Left renal pelvis (tissue), 4 donors: ENCODE measurements around the gene PRKAB1. TPM values are rescaled to one million over a fixed set of nuclear protein-coding genes. Genes with fewer than 3 reads are reported as not detected.

Source experiments
- DNase-seq, 4 donors: peaks; one replicate each; pipeline ENCODE4 v3.0.0-alpha.2; 2013; ENCODE audit warnings: low read depth in 4 of 4, low spot score in 3 of 4
- polyA plus RNA-seq, 4 donors: library from polyadenylated mRNA; unstranded; fragments of 120-200 nt; gene quantifications; one replicate each; pipeline ENCODE4 v1.2.1, GENCODE V29; 2013; ENCODE audit not compliant: insufficient read length in 4 of 4

The PRKAB1 gene
- polyA plus RNA-seq, 4 donors = 30.9 to 83.5 (median 74.4) TPM

DNA sequence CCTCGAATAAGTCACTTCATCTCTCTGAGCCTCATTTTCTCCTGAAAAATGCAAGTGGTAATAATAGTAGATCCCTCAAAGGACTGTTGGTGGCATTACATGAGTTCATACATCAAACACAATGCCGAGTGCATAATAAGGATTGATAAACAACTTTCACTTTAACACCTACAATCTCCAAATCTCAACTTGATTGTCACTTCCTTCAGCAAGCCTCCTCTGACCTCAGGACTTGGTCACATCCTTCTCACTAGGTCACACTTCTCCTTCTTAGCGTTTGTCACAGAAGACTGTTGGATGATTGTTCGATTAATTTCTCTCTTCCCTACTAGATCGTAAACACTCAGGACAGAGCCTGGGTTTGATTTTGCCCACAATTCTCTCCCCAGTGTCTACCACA is 7.9 kb upstream of the PRKAB1 start:
- DNase-seq = no peak

DNA sequence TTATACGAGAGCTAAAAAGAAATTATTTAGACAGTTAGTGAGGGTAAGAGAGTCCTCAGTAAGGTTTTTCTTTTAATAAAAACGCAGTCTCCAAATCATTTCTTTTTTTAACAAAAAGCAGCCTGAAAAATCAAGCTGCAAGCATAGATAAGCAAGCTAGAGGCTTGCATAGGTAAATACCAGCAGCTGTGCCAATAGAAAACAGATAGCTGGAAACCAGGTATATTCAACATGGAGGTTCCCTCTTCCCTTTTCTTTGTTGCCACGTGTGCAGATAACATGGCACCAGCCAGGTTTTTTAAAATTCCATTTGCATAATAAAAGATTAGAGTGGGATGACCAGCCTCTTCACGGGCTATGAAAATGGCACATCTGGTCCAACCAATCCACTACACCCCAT is 6.1 kb upstream of the PRKAB1 start:
- no peak for DNase-seq

DNA sequence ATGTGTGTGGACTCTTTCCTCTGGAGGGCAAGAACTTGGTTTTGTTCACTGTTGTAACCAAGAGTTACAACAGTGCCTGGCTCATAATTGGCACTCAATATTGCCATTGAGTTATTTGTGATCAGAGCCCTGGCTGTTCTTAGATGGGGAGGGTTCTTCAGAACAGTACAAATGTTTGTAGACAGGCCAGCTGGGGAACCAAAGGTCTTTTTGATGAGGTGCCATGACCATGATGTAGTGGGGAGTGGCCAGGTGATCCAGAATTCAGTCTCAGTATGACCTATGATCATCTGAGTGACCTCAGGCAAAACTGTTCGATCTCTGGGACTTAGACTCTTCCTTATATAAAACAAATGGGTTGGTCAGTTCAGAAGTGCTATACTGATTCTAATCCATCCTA is 3.3 kb upstream of the PRKAB1 start:
- no peak for DNase-seq

DNA sequence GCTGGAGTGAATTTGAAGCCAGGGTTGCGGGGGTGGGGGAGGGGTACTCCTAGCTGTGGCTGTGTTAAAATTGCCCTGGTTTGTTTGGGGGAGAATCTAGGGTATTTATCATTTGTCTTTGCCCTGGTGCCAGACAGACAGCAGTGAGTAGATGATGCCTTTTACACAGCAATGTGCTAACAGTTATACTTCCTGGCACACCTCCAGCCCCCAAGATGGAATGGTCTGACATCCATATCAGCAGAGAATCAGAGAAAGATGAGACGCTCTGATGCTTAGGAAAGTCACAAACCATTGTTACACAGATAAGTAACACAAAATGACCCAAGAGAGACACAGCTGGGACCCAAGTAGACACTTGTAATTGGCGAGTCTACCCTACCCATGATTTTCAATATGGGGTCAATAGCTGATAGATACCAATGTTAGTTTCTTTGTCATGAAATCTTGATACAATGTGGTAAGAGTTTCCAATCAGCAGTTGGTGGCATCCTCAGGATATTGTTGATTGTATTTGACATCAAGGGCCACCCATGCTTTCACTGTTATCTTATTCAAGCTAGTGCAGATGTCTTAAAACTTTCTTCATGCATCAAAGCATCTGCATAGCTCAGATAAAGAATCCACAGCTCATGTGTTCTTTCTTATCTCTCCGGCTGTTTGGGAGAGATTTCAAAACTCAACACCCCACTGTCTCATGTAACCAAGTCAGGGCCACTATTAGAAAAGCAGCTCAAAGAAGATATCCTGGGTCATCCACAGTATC is 2.6 kb upstream of the PRKAB1 start:
- no peak for DNase-seq

DNA sequence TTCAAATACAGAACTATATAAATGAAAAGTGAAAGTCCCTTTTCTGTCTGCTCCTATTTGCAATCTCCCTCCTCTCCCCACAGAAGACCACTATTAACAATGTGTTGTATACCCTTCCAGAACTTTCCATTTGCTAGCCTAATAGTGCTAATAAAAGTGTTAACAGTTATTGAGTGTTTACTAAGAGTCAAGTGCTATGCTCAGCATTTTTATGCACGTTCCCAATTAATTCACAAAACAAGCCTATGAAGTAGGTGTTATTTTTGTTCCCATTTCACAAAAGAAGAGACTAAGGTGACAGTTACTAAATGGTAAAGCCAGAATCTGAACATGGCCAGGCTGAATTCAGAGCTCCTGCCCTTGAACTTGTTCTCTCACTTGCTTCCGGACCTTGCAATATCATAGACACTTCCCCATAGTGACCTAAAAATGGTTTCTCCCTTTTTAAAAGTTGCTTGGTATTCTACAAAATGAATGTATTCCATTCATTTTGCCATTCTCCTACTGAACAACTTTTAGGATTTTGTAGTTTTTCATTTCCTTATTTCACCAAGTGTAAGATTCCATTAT is 1.6 kb upstream of the PRKAB1 start:
- no peak for DNase-seq

DNA sequence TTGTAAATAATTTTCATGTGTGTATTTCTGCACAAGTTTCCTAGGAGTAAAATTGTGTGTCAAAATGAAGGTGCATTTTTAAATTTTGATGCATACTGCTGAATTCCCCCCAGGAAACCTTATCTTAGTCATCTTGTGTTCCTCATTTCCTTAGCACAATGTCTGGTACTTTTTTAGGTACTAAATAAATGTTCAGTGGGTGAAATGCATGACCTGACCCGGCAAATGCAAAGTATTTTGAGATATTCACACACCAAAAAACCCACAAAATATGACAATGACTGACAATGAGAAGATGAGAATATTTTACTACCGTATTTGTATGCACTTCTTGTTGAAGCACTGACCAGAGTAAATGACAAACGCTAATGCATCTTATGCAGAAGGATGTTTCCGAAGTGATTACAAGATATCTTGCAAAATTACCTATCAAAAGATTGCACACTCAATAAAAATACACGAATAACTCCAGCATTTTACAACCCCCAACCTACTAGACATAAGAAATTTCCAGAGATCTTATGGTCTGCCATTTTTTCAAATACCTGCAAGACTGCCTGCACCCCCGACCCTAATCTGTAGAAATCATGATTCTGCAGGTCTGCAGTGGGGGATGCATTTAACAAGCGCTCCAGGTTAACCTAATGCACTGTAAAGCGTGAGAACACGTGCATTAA is 895 bp upstream of the PRKAB1 start:
- DNase-seq = no peak

DNA sequence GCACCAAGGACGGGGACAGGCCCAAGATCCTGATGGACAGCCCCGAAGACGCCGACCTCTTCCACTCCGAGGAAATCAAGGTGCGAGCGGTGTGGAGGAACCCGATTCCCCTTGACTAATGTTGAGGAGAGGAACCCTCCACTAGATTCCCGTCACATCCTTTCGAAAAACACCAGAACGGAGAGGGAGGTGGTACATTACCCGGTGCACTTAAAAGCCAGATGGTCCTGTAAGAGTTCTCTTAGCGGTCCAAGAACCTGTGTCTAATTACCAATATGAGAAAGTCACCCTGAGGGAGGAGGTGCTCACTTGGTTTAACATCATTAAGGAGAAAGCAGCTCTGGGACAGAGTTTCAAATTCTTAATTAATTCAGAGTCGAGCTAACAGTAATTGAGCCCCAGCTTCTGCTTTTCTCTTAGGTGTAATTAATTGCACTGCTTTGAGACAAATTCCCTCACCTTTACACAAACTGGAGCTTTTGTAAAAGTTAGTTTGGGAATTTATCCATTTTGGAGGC is 450 bp downstream of the PRKAB1 start:
- DNase-seq = no peak

DNA sequence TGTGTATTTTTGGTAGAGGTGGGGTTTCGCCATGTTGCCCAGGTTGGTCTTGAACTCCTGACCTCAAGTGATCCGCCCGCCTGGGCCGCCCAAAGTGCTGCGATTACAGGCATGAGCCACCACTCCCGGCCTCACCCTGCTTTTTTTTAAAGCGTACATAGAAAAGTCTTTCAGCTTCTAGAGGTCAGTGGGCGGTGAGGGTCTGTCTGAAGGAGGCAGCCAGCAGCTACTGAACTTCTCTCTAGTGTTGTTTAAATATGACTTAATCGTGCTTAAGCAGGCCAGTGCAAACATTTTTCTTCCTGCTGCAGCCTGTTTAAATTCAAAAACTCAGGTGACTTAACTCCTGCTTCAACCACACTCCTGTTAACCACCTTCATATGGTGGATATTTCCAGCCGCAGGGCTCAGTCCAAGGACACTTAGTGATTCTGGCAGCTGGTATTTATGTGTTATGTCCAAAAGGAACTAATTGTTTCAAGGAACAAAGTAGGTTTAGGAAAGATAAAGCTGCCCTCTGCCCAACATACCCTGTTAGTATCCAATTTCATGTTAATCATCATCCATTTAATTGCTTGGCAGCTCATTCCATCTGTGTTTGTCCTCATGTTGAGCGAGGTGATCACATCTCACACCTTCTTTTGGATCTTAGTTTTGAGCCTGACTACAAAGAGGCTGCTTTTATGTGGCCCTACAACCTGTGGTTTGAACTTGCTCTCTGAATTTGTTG is 2.0 kb downstream of the PRKAB1 start:
- DNase-seq = no peak

DNA sequence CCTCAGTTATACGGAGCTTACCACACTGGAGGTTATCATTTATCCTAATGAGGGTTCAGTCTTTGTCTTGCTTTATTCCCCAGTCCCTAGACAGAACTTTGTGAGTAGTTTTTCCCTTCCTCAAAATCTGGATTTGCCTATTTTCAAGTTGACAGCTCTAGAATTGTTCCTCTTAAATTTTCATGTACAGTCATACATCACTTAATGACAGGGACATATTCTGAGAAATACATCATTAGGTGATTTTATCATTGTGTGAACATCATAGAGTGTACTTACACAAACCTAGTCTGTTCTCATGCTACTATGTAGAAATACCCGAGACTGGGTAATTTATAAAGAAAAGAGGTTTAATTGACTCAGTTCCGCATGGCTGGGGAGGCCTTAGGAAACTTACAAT is 3.1 kb downstream of the PRKAB1 start:
- DNase-seq = no peak

DNA sequence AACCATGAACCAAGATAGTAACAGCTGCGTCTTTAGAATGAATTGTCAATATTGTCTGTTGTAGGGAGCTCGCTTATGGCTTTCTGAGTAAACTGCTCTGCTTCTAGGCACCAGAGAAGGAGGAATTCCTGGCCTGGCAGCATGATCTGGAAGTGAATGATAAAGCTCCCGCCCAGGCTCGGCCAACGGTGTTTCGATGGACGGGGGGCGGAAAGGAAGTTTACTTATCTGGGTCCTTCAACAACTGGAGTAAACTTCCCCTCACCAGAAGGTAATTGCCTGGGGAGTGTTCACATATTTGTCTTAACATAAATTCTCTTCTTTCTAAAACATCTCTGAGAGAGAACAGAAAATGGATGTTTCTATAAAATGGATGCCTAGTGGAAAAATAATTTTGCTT is 4.3 kb downstream of the PRKAB1 start:
- no peak for DNase-seq

DNA sequence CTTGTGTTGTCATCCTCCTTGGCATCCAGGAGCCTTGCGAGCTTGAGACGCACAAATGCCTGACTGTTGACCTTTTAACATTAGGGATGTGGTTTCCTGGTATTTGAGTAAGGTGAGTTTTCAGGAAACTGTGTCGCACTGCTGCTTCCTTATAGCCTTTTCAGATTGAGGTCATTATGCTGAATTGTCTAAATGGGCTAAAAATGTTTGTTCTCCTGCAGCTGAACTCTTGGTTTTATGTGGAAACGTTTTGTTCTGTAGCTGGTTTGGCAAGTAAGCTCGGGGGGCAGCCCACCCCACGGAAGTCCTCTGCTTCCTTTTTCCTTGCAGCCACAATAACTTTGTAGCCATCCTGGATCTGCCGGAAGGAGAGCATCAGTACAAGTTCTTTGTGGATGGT is 5.7 kb downstream of the PRKAB1 start:
- no peak for DNase-seq

DNA sequence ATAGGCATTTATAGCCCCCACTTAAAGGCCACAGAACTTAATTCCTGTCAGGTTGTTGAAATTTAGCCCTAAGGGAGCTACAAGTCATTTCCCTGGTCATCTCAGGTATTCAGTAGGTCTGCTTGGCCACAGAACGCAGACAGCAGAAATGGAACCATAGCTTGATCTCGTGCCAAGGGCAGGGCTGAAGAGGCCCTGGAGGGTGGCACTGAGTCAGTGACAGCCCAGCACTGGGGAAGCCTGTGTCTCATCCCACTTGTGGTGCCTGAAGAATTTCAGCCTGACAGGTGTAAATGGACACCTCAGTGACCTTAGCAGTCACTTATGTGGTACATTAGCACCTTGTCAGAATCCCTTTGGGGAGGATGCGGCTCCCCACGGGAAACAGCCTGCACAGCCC is 6.6 kb downstream of the PRKAB1 start:
- no peak for DNase-seq

DNA sequence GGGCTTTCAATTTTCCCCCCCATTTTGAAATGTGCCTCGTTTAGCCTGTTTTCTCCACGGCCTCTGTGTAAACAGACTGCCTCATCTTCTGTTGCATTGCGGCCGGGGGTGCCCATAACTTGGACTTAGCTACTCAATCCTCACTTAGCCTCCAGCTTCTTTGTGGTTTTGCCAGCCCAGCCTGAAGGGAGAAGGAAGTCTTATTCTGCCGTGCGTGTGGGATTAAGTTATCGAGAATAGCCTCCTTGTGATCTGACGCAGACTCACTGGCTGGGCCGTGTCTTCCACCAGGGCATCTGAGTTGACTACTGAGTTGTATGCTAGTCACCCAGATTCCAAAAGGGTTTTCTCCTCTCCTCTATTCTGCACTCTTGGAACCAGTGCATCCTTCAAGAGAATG is 8.1 kb downstream of the PRKAB1 start:
- DNase-seq = no peak

DNA sequence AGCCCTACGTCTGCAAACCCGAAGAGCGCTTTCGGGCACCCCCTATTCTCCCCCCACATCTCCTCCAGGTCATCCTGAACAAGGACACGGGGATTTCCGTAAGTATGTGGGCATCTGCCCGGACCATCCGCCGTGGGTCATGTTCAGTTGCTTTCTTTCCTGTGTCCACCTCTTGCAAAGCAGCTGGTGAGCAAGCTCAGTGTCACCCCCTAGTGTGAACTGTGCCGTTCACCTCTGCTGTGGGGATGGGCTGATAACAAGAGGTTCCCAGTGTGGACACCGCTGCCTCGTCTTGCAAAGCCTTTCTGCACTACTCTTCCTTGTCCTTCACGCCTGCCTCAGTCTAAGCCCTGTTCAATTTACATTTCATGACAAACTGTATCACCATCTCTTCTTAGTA is 8.6 kb downstream of the PRKAB1 start:
- DNase-seq = no peak

DNA sequence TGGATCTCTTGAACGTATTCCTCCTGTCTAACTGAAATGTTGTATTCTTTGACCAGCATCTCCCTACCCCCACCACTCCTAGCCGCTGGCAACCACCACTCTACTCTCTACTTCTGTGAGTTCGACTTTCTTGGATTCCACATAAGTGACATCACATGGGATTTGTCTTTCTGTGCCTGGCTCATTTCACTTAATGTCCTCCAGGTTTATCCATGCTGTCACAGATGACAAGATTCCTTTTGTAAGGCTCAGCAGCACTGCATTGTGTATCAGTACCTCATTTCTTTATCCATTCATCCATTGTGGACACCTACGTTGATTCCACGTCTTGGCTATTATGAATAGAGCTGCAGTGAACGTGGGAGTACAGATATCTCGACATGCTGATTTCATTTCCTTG is 10.5 kb downstream of the PRKAB1 start:
- no peak for DNase-seq

DNA sequence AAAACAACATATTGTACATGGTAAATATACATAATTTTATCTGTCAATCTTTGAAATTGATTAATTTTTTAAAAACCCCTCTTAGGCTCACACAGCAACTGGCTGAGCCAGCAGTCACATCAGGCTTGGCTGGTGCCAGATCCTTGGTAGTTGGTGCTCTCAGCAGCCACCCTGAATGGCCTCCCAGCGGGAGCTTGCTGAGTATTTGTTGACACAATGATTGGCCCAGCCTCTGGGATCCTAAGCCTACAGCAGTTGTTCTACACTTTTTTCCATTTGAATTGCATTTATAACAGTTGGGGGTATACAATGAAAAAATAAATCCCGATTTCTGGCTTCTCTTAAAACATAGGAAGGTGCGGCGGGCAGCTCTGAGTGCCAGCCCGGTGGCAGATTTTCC is 11.1 kb downstream of the PRKAB1 start:
- DNase-seq = no peak

DNA sequence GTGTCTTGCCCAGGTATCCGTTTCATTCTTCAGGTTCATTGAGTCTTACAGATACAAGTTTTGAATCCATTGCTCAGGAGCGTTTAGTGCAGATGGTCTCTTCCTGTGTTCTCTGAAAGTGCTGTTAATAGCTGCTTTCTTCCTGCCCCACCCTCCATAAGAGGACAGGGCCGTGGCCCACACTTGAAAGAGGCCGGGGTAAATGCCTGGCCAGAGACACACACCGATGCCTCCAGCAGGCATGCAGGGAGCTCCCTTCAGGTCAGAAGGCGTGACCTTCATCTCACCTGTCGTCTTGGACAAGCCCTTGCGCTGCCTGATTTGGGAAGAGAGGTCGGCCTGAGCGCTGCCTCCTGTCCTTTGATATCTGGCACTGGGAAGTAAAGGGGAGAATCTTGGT is 11.6 kb downstream of the PRKAB1 start:
- no peak for DNase-seq

DNA sequence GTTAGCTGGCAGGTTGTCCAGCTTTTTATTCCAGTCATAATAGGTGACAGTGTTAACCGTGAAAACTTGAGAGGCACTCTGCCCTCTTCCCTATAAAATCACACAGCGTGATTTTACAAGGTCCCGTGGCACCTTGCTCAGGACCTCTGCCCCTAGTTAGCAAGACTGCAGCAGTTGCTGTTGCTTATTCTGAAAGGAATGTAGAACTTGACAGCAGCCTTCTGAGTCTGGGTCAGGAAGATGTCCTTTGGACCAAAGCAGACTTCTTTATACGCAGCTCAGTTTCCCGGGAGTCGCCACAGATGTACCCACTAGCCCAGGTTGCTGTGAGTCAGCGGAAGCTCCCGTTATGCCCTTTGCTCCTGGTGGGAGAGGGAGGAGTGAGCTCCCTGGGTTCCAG is 13.2 kb downstream of the PRKAB1 start:
- DNase-seq = no peak

DNA sequence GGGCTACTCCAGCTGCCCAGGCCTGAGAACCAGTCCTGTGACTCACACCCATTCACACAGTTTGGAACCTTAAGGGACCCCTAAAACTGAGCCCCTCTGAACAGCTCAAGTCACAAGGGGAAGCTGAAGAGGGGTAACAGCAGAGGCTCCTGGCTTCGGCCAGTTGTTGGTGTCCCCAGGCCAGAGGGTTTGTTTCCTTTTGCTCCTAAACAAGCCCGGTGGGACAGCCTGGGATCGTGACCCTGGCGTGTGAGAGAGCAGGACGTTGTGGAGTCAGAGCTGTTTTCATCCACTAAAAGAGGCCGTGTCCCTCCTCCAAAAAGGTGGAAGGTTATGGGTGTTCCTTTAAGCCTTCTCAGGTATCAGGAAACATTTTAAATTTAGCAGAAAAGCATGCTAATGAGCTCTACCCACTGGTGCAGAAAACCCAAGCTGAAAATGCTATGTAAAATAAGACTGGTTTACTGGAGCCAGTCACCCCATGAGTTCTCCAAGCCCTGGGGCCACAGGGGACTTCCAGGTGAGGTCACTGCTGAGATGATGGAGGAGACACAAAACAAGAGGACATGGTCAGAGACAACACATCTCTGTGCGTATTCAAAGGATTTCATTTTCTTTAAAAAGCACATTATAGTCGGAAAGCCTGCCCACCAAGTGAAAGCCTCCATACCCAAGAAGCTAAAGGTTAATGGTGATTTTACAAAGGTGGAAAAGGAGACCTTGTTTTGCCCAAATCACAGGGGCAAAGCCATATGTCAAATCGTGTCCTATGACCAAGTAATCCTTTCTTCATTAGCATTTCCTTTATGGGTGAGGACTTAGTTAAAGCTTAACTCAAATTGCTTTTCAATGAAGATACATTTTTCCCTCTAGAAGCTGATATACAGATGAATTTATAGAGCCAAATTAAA is 14.1 kb downstream of the PRKAB1 start:
- DNase-seq = no peak

DNA sequence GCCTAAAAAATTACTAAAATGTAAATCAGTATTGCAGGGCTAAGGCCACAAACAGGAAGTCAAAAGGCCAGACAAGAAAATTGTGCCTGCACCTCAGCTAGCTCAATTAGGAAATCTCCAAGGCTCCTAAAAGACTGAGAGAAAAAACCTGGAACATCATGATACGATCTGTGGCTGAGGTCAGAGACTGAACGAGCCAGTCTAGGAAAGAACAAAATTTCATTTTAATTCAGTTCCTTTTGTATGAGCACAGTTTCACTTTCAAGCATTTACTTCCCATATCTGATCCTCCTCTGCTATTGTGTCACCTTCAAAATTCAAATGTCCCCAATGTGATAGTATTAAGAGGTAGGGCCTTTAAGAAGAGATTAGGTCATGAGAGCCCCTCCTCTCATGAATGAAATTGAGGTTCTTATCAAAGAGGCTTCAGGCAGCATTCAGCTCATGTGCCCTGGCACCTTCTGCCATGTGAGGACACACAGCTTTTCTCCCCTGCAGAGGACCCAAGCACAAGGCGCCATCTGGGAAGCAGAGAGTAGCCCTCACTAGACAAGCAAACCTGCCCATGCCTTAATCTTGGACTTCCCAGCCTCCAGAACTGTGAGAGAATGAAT is 14.8 kb downstream of the PRKAB1 start:
- no peak for DNase-seq
